ENCODE data around the gene MRTFB. TPM values are rescaled to one million over a fixed set of nuclear protein-coding genes. Genes with fewer than 3 reads are reported as not detected.
A peak's percentile ranks its signal among the peaks of the same experiment; 100 is the strongest.

Gene MRTFB
- total RNA-seq, 1 experiment from 2014 or later: 71.5 TPM

- no peak overlapping the region for H2AFZ ChIP-seq
- intact Hi-C loops (cut with micrococcal nuclease; ENCODE audit: unreplicated experiment): no loop called here
- POLR2A ChIA-PET (ENCODE audit: unreplicated experiment): no interaction called here
- H4K20me1 ChIP-seq (ENCODE audit: insufficient read depth): 0 out of 2 replicates have a peak, but pooled peaks cover 4% of the 10 kb centered on the region
- 0 out of 2 replicates have a peak overlapping the region, but pooled peaks have one; percentile 7 for H3K4me2 ChIP-seq
- no TSS peak for BruUV-seq (replicated peaks)
- H3K27me3 ChIP-seq (ENCODE audit: insufficient read depth, low read depth): no peaks in the 10 kb centered on the region
- no peak for DNase-seq
- H3K4me3 ChIP-seq: no peak overlapping the region
- no peaks in the 10 kb centered on the region; the same call in 1 of the 2 replicates for H3K79me2 ChIP-seq (ENCODE audit: low read depth)
- no peaks in the 10 kb centered on the region for H3K9me3 ChIP-seq (ENCODE audit: insufficient read depth, low read depth)
- 0 out of 2 replicates have a peak overlapping the region, but pooled peaks have one; percentile 2 for H3K27ac ChIP-seq
- H3K9me2 ChIP-seq (ENCODE audit: insufficient read depth): no peaks in the 10 kb centered on the region
- H3K4me1 ChIP-seq (replicated peaks; ENCODE audit: insufficient read depth): peaks cover 14% of the 10 kb centered on the region
- peaks cover 4% of the 10 kb centered on the region; the same call in 1 of the 2 replicates for H3K36me3 ChIP-seq (ENCODE audit: low read depth)
- TF ChIP-seq EZH2 (IDR thresholded peaks at IDR 0.05; ENCODE audit: low read depth) (no peak), CTCF (conservative IDR thresholded peaks at IDR 0.05) (no peak)
- no peaks in the 10 kb centered on the region for H3F3A ChIP-seq (ENCODE audit: insufficient read depth, low read depth)
- CTCF ChIA-PET: interaction anchor here (0.6 kb wide), 1 partner anchor 17 kb away, joined by 3 read pairs; no protein-coding TSS in a partner anchor
Measured at GRCh38 chr16:14146445-14146844, 75.3 kb downstream of the MRTFB start.

- ChIA-PET CTCF (no interaction called here), POLR2A (ENCODE audit: unreplicated experiment) (interaction anchor here (0.6 kb wide), 1 partner anchor 1812 kb away, joined by 3 read pairs; no protein-coding TSS in a partner anchor)
- Histone ChIP-seq H3K79me2 (ENCODE audit: low read depth) (no peaks in the 10 kb centered on the region; the same call in 1 of the 2 replicates), H4K20me1 (ENCODE audit: insufficient read depth) (0 out of 2 replicates have a peak, but pooled peaks cover 7% of the 10 kb centered on the region), H3K9me2 (ENCODE audit: insufficient read depth) (no peaks in the 10 kb centered on the region), H3K27ac (no peak overlapping the region), H2AFZ (no peak overlapping the region), H3K4me1 (replicated peaks; ENCODE audit: insufficient read depth) (peaks cover 14% of the 10 kb centered on the region), H3F3A (ENCODE audit: insufficient read depth, low read depth) (no peaks in the 10 kb centered on the region), H3K27me3 (ENCODE audit: insufficient read depth, low read depth) (no peaks in the 10 kb centered on the region), H3K4me2 (no peak overlapping the region), H3K36me3 (ENCODE audit: low read depth) (peaks cover 4% of the 10 kb centered on the region; the same call in 1 of the 2 replicates), H3K4me3 (no peak overlapping the region), H3K9me3 (ENCODE audit: insufficient read depth, low read depth) (no peaks in the 10 kb centered on the region)
- no peak for TF ChIP-seq EZH2 (IDR thresholded peaks at IDR 0.05; ENCODE audit: low read depth)
- no peak for DNase-seq
- intact Hi-C loops (cut with micrococcal nuclease; ENCODE audit: unreplicated experiment): no loop called here
- BruUV-seq (replicated peaks): no TSS peak
Measured at GRCh38 chr16:14148016-14148415, 76.9 kb downstream of the MRTFB start.

- Histone ChIP-seq H2AFZ (no peak overlapping the region), H3K9me2 (ENCODE audit: insufficient read depth) (no peaks in the 10 kb centered on the region), H3K4me2 (no peak overlapping the region), H3K4me1 (replicated peaks; ENCODE audit: insufficient read depth) (peaks cover 14% of the 10 kb centered on the region), H4K20me1 (ENCODE audit: insufficient read depth) (0 out of 2 replicates have a peak, but pooled peaks cover 7% of the 10 kb centered on the region), H3K27ac (no peak overlapping the region), H3K4me3 (no peak overlapping the region), H3K36me3 (ENCODE audit: low read depth) (peaks cover 4% of the 10 kb centered on the region; the same call in 1 of the 2 replicates), H3K9me3 (ENCODE audit: insufficient read depth, low read depth) (no peaks in the 10 kb centered on the region), H3F3A (ENCODE audit: insufficient read depth, low read depth) (no peaks in the 10 kb centered on the region), H3K27me3 (ENCODE audit: insufficient read depth, low read depth) (no peaks in the 10 kb centered on the region), H3K79me2 (ENCODE audit: low read depth) (no peaks in the 10 kb centered on the region; the same call in 1 of the 2 replicates)
- no peak for TF ChIP-seq EZH2 (IDR thresholded peaks at IDR 0.05; ENCODE audit: low read depth)
- no peak for TF ChIP-seq CTCF (conservative IDR thresholded peaks at IDR 0.05)
- ChIA-PET CTCF (no interaction called here), POLR2A (ENCODE audit: unreplicated experiment) (no interaction called here)
- intact Hi-C loops (cut with micrococcal nuclease; ENCODE audit: unreplicated experiment): no loop called here
- no TSS peak for BruUV-seq (replicated peaks)
- DNase-seq: no peak
Measured at GRCh38 chr16:14148569-14148968, 77.5 kb downstream of the MRTFB start.

Data from PC-9 (cell line).